CD4-positive, alpha-beta T cell treated with Interleukin-10 for 1 hour (primary cell): ENCODE measurements around the gene MTA3.
"Not testable (repeated sequence)": the region's sequence is repeated elsewhere in the genome, so short reads cannot be mapped to it uniquely, and the experiment has no call there.

ENCODE experiments used
- DNase-seq: peaks from one replicate; pipeline ENCODE4 v3.0.0-alpha.2; 2020

MTA3 gene

DNA sequence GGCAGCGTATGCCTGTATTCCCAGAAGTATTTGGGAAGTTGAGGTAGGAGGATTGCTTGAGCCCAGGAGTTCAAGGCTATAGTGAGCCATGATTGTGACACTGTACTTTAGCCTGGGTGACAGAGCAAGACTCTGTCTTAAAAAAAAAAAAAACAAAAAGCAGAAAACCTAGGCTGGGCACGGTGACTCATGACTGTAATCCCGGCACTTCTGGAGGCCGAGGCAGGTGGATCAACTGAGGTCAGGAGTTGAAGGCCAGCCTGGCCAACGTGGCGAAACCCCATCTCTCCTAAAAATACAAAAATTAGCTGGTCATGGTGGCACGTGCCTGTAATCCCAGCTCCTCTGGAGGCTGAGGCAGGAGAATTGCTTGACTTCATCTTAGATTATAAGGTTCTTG lies 46.4 kb downstream of the MTA3 start:
- DNase-seq, result no peak

GRCh38 chr2:42618116-42618515 lies 49.7 kb downstream of the MTA3 start:
- no peak for DNase-seq

- no peak for DNase-seq
These were observed 50.5 kb downstream of the MTA3 start for GRCh38 chr2:42618972-42619371.

DNA sequence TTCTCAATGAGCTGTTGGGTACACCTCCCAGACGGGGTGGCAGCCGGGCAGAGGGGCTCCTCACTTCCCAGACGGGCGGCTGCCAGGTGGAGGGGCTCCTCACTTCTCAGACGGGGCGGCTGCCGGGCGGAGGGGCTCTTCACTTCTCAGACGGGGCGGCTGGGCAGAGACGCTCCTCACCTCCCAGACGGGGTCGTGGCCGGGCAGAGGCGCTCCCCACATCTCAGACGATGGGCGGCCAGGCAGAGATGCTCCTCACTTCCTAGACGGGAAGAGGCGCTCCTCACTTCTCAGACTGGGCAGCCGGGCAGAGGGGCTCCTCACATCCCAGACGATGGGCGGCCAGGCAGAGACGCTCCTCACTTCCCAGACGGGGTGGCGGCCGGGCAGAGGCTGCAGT lies 53.2 kb downstream of the MTA3 start:
- not testable (repeated sequence) for DNase-seq

DNA sequence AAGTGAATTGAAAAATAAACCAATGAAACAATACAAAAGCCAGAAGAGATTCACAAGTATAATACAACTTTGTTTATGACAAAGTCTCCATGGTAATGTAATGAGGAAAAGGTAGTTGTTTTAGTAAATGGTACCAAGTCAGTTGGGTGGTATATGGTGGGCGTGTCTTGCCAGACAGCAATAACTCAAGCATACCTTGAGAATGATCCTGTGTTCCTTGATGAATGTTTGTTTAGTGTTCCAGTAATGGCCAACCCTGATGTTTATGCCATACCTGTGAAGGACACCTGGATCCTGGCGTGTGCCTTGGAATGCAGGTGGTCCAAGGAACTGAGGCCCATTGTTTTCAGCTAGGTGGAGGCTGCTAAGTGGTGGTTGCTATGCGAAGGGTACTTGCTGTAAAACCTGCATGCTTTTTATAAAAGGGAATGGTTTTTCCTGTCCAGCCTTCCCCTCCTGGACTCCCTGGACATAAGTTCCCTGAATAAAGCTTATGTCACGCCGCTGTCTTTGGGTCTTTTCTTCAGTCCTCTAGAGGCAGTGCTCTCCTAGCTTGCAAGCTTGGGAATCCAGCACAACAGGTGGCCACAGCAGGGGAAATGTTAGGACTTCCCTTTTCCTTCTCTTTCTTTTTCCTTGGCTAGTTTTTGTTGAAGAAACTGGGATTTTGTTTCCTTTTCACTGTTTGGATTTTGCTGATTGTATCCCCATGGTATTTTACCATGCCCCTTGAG lies 54.7 kb downstream of the MTA3 start:
- DNase-seq, result no peak

- no peak for DNase-seq
These were observed 55.6 kb downstream of the MTA3 start for GRCh38 chr2:42624047-42624446.

- not testable (repeated sequence) for DNase-seq
These were observed 59.6 kb downstream of the MTA3 start for GRCh38 chr2:42628024-42628423.

- no peak for DNase-seq
These were observed 68.5 kb downstream of the MTA3 start for GRCh38 chr2:42636934-42637333.

- DNase-seq, result no peak
These were observed 69.8 kb downstream of the MTA3 start for GRCh38 chr2:42638080-42638784.

DNA sequence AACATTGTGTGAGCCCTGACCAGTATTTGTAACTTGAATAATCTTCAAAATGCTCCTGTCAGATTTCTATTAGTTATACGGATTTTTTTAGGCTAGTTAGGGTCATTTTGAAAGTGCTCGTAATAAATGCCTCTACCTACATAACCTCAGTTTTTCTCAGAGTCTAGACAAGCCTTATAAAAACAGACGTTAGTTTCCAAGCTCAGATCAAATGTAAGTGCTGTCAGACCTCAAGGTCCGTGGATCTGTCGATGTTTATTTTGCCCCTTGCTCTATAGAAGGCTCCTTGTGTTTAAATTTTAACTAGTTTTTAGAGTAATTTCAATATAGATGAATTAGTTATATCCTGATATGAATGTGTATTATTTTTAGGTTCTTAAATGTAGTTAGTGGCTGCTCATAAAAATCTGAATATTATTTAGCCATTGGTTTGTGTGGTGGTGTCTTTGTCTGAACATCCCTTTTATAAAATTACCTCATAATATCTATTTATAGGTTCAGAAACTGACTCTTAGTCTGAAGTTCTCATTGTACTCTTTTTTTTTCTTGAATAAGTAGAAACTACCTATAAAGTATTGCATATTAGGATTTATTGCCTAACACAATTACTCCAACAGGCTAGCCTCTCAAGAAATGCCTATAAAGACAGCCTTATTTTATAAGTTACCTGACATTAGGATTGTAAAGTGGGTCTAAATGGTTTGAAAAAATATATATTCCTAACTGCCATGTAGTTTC lies 71.1 kb downstream of the MTA3 start:
- no peak for DNase-seq

- DNase-seq, result no peak
These were observed 71.8 kb downstream of the MTA3 start for GRCh38 chr2:42640261-42640660.

DNA sequence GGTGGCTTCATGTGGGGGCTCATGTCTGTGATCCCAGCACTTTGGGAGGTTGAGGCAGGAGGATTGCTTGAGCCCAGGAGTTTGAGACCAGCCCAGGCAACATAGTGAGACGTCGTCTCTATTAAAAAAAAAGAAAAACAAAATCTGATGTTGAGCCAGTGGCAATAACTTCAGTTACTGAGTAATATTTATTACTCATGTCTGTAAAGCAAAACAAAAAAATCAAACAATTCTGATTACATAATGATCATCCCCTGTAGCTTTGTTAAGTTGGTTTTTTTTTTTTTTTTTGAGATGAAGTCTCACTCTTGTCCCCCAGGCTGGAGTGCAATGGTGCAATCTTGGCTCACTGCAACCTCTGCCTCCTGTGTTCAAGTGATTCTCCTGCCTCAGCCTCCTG lies 73.9 kb downstream of the MTA3 start:
- DNase-seq, result not testable (repeated sequence)

- DNase-seq, result no peak
These were observed 77.1 kb downstream of the MTA3 start for GRCh38 chr2:42645551-42645950.

DNA sequence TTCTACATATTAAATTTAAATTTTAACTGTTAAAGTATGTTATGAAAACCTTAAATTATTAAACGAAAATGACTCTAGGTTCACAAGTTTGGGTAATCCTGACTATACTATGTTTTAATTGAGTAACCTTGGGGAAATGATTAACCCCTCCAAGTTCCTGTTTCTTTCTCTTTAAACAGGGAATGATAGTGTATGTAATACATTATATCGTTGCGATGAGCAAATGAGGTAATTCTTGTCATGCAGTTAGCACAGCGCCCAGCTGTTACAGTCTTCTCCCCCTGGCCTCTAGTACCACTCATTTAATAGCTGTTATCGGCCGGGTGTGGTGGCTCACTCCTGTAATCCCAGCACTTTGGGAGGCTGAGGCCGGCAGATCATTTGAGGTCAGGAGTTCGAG lies 80.4 kb downstream of the MTA3 start:
- DNase-seq, result no peak

DNA sequence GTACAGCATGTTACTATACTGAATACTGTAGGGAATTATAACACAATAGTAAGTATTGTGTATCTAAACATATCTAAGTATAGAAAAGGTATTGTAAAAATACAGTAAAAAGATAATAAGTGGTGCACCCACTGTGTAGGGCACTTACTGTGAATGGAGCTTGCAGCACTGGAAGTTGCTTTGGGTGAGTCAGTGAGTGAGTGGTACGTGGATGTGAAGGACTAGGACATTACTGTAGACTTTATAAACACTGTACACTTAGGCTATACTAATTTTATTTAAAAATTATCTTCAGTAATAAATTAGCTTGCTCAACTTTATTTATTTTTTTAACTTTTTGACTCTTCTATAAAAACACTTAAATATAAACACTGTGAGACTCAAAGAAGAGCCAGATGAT lies 82.6 kb downstream of the MTA3 start:
- DNase-seq, result no peak

GRCh38 chr2:42652086-42652485 lies 83.7 kb downstream of the MTA3 start:
- DNase-seq, result peak; percentile 44

DNA sequence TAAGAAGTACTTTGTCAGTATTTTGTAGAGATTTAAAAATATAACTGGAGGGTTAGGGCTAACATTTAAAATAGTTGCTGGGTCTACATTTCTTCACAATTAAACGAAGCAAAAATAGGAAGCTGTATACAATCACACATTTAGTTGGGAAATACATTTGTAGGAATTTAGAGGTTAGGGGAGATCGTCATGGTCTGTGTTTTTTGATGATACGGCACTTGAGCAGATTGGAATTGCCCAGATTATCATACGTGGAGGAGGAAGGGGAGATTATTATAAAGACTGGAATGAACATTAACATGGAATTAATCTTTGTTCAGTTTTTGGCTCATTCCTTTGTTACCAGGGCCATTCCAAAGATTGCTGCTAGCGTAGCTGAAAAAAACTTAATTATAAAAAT lies 84.6 kb downstream of the MTA3 start:
- DNase-seq, result no peak

GRCh38 chr2:42653908-42654445 lies 85.5 kb downstream of the MTA3 start:
- DNase-seq, result no peak

DNA sequence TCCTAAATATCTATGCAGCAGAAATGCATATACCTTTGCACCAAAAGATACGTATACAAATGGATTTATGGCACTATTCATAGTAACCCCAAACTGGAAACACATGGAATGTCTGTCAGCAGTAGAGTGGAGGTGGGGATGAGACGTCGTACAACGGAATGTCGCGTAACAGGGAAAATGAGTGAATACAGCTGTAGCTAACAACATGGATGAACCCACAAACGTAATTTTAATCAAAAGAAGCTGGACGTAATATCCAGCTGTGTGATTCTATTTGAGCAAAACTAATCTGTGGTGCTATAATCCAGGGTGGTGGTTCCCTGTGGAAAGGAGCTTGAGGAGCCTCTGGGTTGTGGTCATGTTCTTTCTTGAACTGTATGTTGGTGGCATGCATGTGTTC lies 89.9 kb downstream of the MTA3 start:
- DNase-seq, result no peak

- no peak for DNase-seq
These were observed 91.2 kb downstream of the MTA3 start for GRCh38 chr2:42659609-42660008.

DNA sequence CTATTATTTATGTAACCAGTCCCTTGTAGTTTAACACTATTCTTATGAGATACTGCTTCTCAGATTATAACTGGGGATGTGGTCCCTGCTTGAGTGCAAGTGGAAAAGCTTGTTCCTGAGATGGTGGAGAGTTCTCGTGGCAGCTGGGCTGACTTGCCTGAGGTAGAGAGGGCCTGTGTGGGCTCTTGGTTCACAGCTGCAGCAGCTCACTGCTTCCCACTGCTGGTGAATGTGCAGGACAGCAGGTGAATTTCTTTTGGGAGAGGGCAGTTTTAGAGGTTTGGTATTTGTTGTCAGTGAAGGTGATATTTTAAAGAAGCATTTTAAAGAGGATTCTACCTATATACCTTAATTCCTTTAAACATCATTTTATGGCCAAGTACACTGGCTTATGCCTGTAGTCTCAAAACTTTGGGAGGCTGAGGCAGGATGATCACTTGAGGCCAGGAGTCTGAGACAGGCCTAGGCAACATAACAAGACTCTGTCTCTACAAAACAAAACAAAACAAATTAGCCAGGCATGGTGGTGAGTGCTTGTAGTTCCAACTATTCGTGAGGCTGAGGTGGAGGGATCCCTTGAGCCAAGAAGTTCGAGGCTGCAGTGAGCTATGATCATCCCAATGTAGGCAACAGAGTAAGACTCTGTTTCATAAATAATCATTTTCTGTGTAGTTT lies 94.8 kb downstream of the MTA3 start:
- peak; percentile 67 for DNase-seq

- DNase-seq, result no peak
These were observed 95.4 kb downstream of the MTA3 start for GRCh38 chr2:42663828-42664227.

DNA sequence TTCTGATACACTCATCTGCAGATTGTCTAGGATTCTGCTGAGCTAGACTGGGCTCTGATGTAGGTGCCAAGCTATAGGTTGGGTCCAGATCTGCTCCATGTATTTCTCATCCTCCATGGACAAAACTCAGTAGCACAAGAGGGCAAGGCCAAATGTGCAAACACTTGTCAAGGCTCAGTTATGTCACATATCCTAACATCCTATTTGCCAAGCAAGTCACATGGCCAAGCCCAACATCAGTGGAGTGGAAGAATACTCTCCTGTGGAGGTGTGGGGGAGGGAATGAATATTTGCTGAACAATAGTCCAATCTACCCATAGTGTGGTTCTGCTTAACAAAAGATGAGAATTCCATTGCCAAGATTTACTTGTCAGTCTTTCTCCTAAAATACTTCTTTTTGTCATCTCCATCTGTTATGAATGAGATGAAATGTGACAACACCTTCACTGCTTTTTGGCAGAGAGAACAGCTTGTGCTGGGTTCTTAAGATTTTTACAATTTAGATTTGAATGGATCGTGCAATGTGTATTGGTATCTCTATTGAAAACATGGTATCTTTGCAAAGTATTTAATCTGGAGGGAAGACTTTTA lies 105.7 kb downstream of the MTA3 start:
- DNase-seq, result no peak
